Peyer's patch (tissue), 4 donors: ENCODE measurements around the gene AFG1L. TPM values are rescaled to one million over a fixed set of nuclear protein-coding genes. Genes with fewer than 3 reads are reported as not detected.

Experiments
- DNase-seq, 3 donors: peaks; one replicate each; pipeline ENCODE4 v3.0.0-alpha.2; 2017 to 2019
- H3K27ac ChIP-seq, 4 donors: fragments of 200-600 bp; sonication (generic); one replicate each; pipeline ENCODE4 v1.5.1; 2016 to 2019
- H3K27me3 ChIP-seq, 2 donors: fragments of 200-600 bp; sonication (generic); one replicate each; pipeline ENCODE4 v1.5.1; 2019
- H3K36me3 ChIP-seq, 3 donors: fragments of 200-600 bp; sonication (generic); one replicate each; pipeline ENCODE4 v1.5.1; 2016 to 2019
- H3K4me1 ChIP-seq, 4 donors: fragments of 200-600 bp; sonication (generic); one replicate each; pipeline ENCODE4 v1.5.1; 2016 to 2019
- H3K4me3 ChIP-seq, 4 donors: fragments of 200-600 bp; sonication (generic); 1 replicate in 3 of 4; 2 replicates in 1 of 4; pipeline ENCODE4 v1.5.1; 2016 to 2019; ENCODE audit warnings: mild to moderate bottlenecking in 1 of 4
- H3K9me3 ChIP-seq, 4 donors: fragments of 200-600 bp; sonication (generic); one replicate each; pipeline ENCODE4 v1.5.1; 2016 to 2019; ENCODE audit warnings: mild to moderate bottlenecking in 1 of 4
- CTCF ChIP-seq, 6 experiments: fragments of 450-650 bp in 4 of 6; fragments of 200-600 bp in 2 of 6; sonication (generic) in 1 of 6; IDR thresholded peaks; one replicate each; pipeline ENCODE4 v1.5.1; 2017 to 2019; ENCODE audit warnings: antibody characterized with exemption in 6 of 6, mild to moderate bottlenecking in 3 of 6, moderate library complexity in 1 of 6
- POLR2A ChIP-seq, 2 donors: fragments of 450-650 bp; IDR thresholded peaks; one replicate each; pipeline ENCODE4 v1.5.1; 2017; ENCODE audit warnings: antibody characterized with exemption in 2 of 2, mild to moderate bottlenecking in 2 of 2, moderate library complexity in 2 of 2
- total RNA-seq, 4 donors: library from RNA; depleted of rRNA; stranded (reverse); fragments of >200 nt; gene quantifications; one replicate each; pipeline ENCODE4 v1.1.0, GENCODE V29; 2016

AFG1L gene
- total RNA-seq, 4 donors from 2014 or later, result 6.0 to 15.1 (median 8.1) TPM

- H3K4me3 ChIP-seq, result no peak overlapping the region
- no peak for TF ChIP-seq CTCF (IDR thresholded peaks at IDR 0.05)
- TF ChIP-seq POLR2A (IDR thresholded peaks at IDR 0.05), result no peak
Observed at GRCh38 chr6:108550256-108550655, 255.4 kb downstream of the AFG1L start.

GRCh38 chr6:108555399-108556052 lies 260.7 kb downstream of the AFG1L start:
- Histone ChIP-seq H3K4me3 (no peak overlapping the region), H3K27ac (peak overlapping the region in 1 of 4 donors; percentile 98), H3K4me1 (peaks cover 0 to 9% (median 5%) of the 10 kb centered on the region in 4 donors), H3K9me3 (no peaks in the 10 kb centered on the region), H3K36me3 (no peaks in the 10 kb centered on the region), H3K27me3 (no peaks in the 10 kb centered on the region)
- no peak for TF ChIP-seq POLR2A (IDR thresholded peaks at IDR 0.05)
- no peak for TF ChIP-seq CTCF (IDR thresholded peaks at IDR 0.05)
- DNase-seq, result no peak

More at GRCh38 chr6:108550256-108550655, 255.4 kb downstream of the AFG1L start:
- Histone ChIP-seq H3K36me3 (no peaks in the 10 kb centered on the region), H3K27ac (peak overlapping the region in 1 of 4 donors; percentile 1), H3K9me3 (no peaks in the 10 kb centered on the region), H3K27me3 (no peaks in the 10 kb centered on the region), H3K4me1 (no peaks in the 10 kb centered on the region)
- no peak for DNase-seq

- Histone ChIP-seq H3K9me3 (no peaks in the 10 kb centered on the region), H3K27ac (peak overlapping the region in 2 of 4 donors; percentile 98 to 99), H3K36me3 (no peaks in the 10 kb centered on the region), H3K4me3 (no peak overlapping the region), H3K4me1 (peaks cover 0 to 9% (median 5%) of the 10 kb centered on the region in 4 donors), H3K27me3 (no peaks in the 10 kb centered on the region)
- no peak for DNase-seq
- TF ChIP-seq POLR2A (IDR thresholded peaks at IDR 0.05), result no peak
- TF ChIP-seq CTCF (IDR thresholded peaks at IDR 0.05), result no peak
Observed at GRCh38 chr6:108556250-108556649, 261.4 kb downstream of the AFG1L start.

GRCh38 chr6:108556866-108557493 lies 262.1 kb downstream of the AFG1L start:
- Histone ChIP-seq H3K27ac (peak overlapping the region; percentile 98 to 100 (median 99)), H3K4me1 (peaks cover 0 to 10% (median 7%) of the 10 kb centered on the region in 4 donors), H3K9me3 (no peaks in the 10 kb centered on the region), H3K36me3 (no peaks in the 10 kb centered on the region), H3K4me3 (peak overlapping the region; percentile 95 to 98 (median 96)), H3K27me3 (no peaks in the 10 kb centered on the region)
- DNase-seq, result no peak
- TF ChIP-seq CTCF (IDR thresholded peaks at IDR 0.05) (no peak), POLR2A (IDR thresholded peaks at IDR 0.05) (no peak)

GRCh38 chr6:108557494-108558371 lies 262.9 kb downstream of the AFG1L start:
- TF ChIP-seq POLR2A (IDR thresholded peaks at IDR 0.05), result no peak
- TF ChIP-seq CTCF (IDR thresholded peaks at IDR 0.05), result peak in 1 of 6 experiments; percentile 6
- Histone ChIP-seq H3K36me3 (no peaks in the 10 kb centered on the region), H3K27me3 (no peaks in the 10 kb centered on the region), H3K27ac (peak overlapping the region; percentile 98 to 100 (median 99)), H3K9me3 (no peaks in the 10 kb centered on the region), H3K4me3 (peak overlapping the region; percentile 95 to 98 (median 96)), H3K4me1 (peaks cover 0 to 15% (median 7%) of the 10 kb centered on the region in 4 donors)
- DNase-seq, result peak; percentile 83 to 91 (median 89)
